Cardiac septum (tissue), 1 donor: ENCODE data around the gene TRAPPC12. TPM values are rescaled to one million over a fixed set of nuclear protein-coding genes. Genes with fewer than 3 reads are reported as not detected.
"Not testable (repeated sequence)": the region's sequence is repeated elsewhere in the genome, so short reads cannot be mapped to it uniquely, and the experiment has no call there.

ENCODE experiments used
- DNase-seq: peaks from one replicate; pipeline ENCODE4 v3.0.0-alpha.2; 2020; ENCODE audit warnings: low spot score
- intact Hi-C: fragments of 100-400 bp; cut with DNase I; formaldehyde crosslinking; loops from one replicate; pipeline ENCODE4 v1.14.0; 2022
- total RNA-seq: library from RNA; stranded (reverse); fragmentation: NEBNext Ultra II Directional; extraction: Animal tissue kit (Norgen Biotek cat#: 25700); gene quantifications from one replicate; pipeline ENCODE4 v1.2.1, GENCODE V29; 2021
- donor health status: DM: no; HTN: no; CAD: no.

Gene TRAPPC12
- total RNA-seq, 1 donor from 2014 or later = 67.5 TPM

GRCh38 chr2:3447186-3447585, 67.7 kb downstream of the TRAPPC12 start:
- DNase-seq = not testable (repeated sequence)

GRCh38 chr2:3447789-3448317, 68.4 kb downstream of the TRAPPC12 start:
- intact Hi-C loops = no loop called here
- DNase-seq = no peak

More at GRCh38 chr2:3447186-3447585, 67.7 kb downstream of the TRAPPC12 start:
- intact Hi-C loops = not testable (repeated sequence)

DNA sequence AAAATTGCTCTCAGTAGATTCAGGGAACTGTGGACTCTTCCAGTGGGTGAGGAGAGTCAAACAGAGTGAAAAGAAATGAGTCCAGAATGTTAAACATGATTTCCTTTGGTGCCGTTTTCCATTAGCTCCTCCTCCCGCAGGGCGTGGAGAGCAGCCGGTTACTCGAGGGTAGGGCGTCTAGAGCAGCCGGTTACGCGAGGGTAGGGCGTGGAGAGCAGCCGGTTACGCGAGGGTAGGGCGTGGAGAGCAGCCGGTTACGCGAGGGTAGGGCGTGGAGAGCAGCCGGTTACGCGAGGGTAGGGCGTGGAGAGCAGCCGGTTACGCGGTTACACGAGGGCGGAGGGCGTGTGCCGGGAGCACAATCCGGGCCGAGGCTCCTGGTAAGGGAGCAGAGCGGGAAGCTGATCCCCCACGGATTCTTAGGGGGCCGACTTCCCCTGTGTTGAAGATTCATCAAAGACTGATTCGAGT, 69.0 kb downstream of the TRAPPC12 start:
- intact Hi-C loops, DNase-seq: not testable (repeated sequence)

- intact Hi-C loops = no loop called here
- DNase-seq = no peak
Measured at GRCh38 chr2:3449086-3449485, 69.6 kb downstream of the TRAPPC12 start.

DNA sequence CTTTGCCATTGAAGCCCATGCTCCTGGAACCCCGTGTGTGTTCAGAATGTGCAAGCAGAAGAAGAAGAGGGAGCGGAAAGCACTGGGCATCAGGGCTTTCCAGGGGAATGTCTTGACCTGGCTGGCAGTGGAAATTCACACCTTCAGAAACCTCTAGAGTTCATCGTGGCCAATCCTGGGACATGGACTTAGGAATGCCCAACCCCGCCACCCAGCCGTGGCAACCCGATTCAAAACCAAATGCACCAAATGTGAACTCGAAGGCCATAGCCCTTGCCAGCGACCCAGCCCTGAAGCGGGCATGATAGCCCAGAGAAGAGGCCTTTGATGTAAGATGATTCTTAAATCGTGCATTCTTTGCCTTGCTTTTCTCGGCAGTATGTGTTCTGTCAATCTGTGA, 70.4 kb downstream of the TRAPPC12 start:
- no peak for DNase-seq
- intact Hi-C loops = no loop called here

GRCh38 chr2:3450385-3451010, 71.0 kb downstream of the TRAPPC12 start:
- DNase-seq = no peak

DNA sequence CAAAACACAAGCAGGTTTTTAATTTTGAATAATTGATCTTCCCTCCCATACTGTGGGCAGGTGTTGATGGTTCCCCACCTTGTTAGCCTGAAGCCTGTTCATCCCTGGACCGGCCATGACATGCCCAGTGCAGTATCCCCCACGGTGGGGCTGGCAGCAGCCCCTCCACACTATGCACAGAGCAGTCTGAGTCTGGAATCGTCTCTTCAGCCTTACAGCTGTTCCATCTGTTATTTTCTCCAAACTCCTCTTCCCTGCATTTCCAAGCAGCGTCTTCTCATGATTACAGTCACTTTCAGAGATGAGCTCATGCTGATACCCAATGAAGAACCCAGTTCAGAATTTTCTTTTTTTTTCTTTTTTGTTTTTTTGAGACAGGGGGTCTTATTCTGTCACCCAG, 71.7 kb downstream of the TRAPPC12 start:
- no peak for DNase-seq
- intact Hi-C loops = no loop called here

More at GRCh38 chr2:3450385-3451010, 71.0 kb downstream of the TRAPPC12 start:
- intact Hi-C loops = no loop called here

GRCh38 chr2:3451926-3452671, 72.6 kb downstream of the TRAPPC12 start:
- no peak for DNase-seq
- intact Hi-C loops = no loop called here

- DNase-seq = no peak
Measured at GRCh38 chr2:3453190-3453999, 73.9 kb downstream of the TRAPPC12 start.

DNA sequence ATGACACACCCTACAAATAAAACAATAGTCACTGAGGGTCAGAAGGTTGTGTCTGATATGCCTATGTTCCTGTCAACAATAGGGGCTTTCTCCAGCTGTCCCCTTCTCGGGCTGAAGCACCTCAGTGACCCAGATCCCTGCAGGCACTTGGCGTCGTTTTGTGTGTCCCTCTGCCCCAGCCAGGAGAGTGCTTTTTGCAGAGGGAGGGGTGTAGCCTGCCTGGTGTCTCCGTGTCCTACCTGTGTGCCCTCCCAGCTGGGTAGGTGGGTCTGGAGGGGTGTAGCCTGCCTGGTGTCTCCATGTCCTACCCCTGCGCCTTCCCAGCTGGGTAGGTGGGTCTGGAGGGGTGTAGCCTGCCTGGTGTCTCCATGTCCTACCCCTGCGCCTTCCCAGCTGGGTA, 74.5 kb downstream of the TRAPPC12 start:
- DNase-seq, intact Hi-C loops: not testable (repeated sequence)

More at GRCh38 chr2:3453190-3453999, 73.9 kb downstream of the TRAPPC12 start:
- intact Hi-C loops = no loop called here

- DNase-seq = no peak
- intact Hi-C loops = no loop called here
Measured at GRCh38 chr2:3454802-3455201, 75.3 kb downstream of the TRAPPC12 start.

DNA sequence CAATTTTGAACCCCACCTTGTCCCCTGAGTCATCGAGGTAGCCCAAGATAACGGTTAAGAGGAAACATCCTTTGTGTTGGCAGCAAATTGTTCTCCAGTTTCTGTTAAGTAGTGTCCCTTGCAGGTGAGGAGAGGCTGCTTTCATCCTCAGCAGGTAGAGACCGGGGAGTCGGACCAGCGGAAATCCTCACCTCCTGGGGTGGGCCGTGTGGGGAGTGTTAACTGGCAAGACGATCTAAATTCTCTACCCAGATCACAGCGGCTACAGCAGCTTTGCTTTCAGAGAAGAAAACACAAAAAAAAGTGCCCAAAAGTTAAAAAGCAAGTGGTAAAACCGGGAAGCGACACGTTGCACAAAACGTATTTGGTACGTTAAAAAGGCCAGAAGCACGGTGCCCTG, 76.6 kb downstream of the TRAPPC12 start:
- intact Hi-C loops = no loop called here
- peak; percentile 46 for DNase-seq

DNA sequence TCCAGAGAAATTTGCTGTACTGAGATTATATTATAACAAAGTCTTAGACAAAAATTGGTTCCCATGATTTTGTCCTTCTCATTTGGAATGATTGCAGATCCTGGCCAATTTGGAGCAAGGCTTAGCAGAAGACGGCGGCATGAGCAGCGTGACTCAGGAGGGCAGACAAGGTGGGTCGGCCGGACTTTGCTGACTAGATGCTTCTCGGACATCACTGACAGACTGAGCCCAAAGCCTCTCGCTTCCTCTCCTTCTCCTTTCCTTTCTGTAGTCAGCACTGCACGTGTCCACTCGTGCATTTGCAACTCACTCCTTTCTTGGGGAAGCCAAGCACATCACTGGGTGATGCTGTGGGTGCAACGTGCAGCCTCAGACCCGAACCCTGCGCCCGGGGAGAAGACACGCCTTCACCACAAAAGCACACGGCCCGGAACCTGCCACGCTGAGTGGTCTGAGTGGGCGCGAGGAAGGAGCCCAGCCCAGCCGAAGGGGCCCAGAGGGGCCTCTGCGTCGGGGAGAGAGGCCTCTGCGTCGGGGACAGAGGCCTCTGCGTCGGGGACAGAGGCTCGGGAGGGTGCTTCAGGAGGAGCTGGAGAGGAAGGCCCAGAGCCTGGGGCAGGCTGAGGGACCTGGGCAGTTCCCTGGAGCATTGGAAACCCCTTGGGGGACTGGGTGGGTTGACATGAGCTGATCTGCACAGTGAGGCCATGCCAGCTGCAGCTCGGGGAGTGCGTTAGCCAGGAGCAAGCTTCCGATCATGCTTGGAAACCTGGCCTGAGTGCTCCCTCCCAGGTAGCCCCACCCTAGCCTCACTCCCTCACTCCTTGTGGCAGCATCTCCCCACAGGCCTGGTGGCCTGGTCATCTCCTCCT, 78.3 kb downstream of the TRAPPC12 start:
- peak; percentile 69 for DNase-seq
- intact Hi-C loops = loop anchor here (2.0 kb wide), 1 partner anchor 33 kb away; no protein-coding TSS in a partner anchor

GRCh38 chr2:3458396-3459184, 79.1 kb downstream of the TRAPPC12 start:
- intact Hi-C loops = loop anchor here (2.0 kb wide), 1 partner anchor 34 kb away; no protein-coding TSS in a partner anchor
- peak; percentile 63 for DNase-seq

DNA sequence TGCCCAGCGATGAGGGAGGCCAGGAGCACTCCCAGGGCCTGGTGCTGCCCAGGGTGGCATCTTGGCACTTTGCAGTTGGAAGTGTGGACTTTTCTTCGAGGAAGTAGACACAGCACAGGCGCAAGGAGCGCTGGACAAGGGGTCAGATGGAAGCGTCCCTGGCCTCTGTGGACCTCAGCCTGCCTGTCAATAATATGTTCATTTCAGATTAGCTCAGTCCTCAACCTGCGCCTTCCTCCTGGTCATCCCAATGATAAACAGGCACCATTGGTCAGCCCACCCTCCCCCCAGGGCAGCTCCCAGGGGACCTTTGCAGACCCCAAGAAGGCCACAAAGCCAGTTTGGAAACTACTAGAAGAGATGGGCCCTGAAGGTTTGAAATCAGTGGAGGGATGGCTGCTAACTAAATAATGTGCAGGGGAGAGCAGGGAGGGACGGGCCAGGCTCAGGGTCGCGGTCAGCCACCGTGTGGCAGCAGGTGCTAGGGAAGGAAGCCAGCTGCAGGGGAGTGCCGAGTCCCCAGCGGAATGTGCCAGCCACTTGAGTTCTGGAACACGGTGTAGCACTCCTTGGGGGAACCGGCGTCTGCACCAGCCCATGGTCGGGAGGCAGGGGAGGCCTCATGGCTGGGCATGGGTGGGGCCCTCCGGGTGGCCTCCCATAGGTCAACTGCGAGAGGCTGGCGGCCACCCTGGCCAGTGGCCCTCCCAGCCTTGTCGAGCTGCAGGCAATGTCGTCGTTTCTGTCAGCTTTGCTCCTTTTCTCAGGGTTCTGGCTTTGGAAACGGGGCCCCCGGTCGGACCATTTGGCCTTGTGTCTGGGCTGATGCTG, 79.9 kb downstream of the TRAPPC12 start:
- peak; percentile 79 for DNase-seq
- intact Hi-C loops = loop anchor here (2.0 to 5.0 kb wide), 2 partner anchors 35 to 82 kb away; partner anchors contain the start of genes EIPR1 and TRAPPC12

- peak; percentile 75 for DNase-seq
- intact Hi-C loops = loop anchor here (5.0 kb wide), 1 partner anchor 83 kb away; the partner anchor contains the start of genes EIPR1 and TRAPPC12
Measured at GRCh38 chr2:3460156-3460555, 80.7 kb downstream of the TRAPPC12 start.
